Stomach (tissue), 4 donors: ENCODE measurements around the gene DHDH.

ENCODE experiments used
- CTCF ChIP-seq, 7 experiments: fragments of 450-650 bp in 4 of 7; fragments of 200-600 bp in 3 of 7; sonication (generic) in 3 of 7; IDR thresholded peaks; one replicate each; pipeline ENCODE4 v1.5.1; 2016 to 2019; ENCODE audit warnings: antibody characterized with exemption in 7 of 7, control low read depth in 2 of 7, mild to moderate bottlenecking in 1 of 7
- POLR2A ChIP-seq, 4 donors: fragments of 450-650 bp; IDR thresholded peaks; one replicate each; pipeline ENCODE4 v1.6.1; 2016; ENCODE audit warnings: antibody characterized with exemption in 4 of 4, control low read depth in 2 of 4, mild to moderate bottlenecking in 1 of 4, moderate library complexity in 1 of 4
- POLR2AphosphoS5 ChIP-seq, 3 donors: sonication (generic); formaldehyde crosslinking; IDR thresholded peaks; one replicate each; pipeline ENCODE4 v1.6.1; 2016; ENCODE audit warnings: antibody characterized with exemption in 3 of 3

DNA sequence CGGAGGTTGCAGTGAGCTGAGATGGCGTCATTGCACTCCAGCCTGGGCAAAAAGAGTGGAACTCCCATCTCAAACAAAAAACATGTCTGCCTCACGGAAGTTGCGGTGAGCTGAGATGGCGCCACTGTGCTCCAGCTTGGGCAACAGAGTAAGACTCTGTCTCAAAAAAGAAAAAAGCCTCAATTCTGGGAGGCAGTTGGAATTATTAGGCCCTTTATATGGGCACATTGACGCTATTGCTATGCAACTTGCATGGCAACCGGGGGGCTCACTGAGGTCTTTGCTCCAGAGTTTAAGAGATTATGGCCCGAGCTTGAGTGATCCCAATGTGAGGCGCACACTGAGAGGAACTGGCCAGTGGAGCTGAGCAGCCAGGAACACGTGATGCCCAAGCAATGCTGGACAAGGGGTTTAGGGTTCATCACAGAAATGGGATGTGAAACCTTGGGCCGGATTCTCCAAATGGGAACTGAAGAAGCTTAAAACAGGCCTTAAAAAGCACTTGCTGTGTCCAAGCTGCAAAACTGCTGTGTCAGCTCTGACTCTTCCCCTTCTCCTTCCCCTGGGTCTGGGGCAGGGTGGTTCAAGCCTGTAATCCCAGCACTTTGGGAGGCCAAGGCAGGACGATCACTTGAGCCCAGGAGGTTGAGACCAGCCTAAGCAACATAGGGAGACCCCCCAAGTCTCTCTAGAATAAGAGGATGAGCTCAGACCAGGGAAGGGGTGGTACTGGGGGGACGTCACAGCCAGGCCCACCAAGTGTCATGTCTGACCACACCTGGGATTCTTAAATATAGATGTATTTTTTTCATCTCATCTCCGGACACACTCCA lies 34.1 kb downstream of the DHDH start:
- TF ChIP-seq CTCF (IDR thresholded peaks at IDR 0.05) = no peak
- TF ChIP-seq POLR2AphosphoS5 (IDR thresholded peaks at IDR 0.05) = peak in 2 of 3 donors; percentile 36 to 51
- no peak for TF ChIP-seq POLR2A (IDR thresholded peaks at IDR 0.05)
